GM23338 (cell line): ENCODE measurements around the gene MARCHF5. TPM values are rescaled to one million over a fixed set of nuclear protein-coding genes. Genes with fewer than 3 reads are reported as not detected.
"Not testable (repeated sequence)": the region's sequence is repeated elsewhere in the genome, so short reads cannot be mapped to it uniquely, and the experiment has no call there.

ENCODE experiments used
- ATAC-seq: fragments of 200-7000 bp; cut with Tn5 transposase; 3 replicates; pipeline ENCODE4 v1.9.1; 2020
- DNase-seq: peaks from one replicate; pipeline ENCODE4 v3.0.0-alpha.2; 2015; ENCODE audit warnings: low spot score
- H2AFZ ChIP-seq: fragments of 200-600 bp; sonication (generic); 2 replicates; pipeline ENCODE4 v1.8.0; 2016; ENCODE audit warnings: antibody characterized with exemption, mild to moderate bottlenecking, moderate library complexity
- H3F3A ChIP-seq: fragments of 200-600 bp; sonication (generic); replicated peaks from 2 replicates; pipeline ENCODE4 v1.8.0; 2017; ENCODE audit warnings: antibody characterized with exemption, mixed run types, low read depth
- H3K27ac ChIP-seq: fragments of 200-600 bp; sonication (generic); 2 replicates; pipeline ENCODE4 v1.6.1; 2016; ENCODE audit warnings: low read depth
- H3K27me3 ChIP-seq: fragments of 200-600 bp; sonication (generic); 2 replicates; pipeline ENCODE4 v1.8.0; 2016; ENCODE audit warnings: mild to moderate bottlenecking, mixed run types, moderate library complexity; ENCODE audit not compliant: insufficient read depth
- H3K36me3 ChIP-seq: fragments of 200-600 bp; sonication (generic); 2 replicates; pipeline ENCODE4 v1.8.0; 2016; ENCODE audit warnings: mild to moderate bottlenecking; ENCODE audit not compliant: insufficient read depth
- H3K4me1 ChIP-seq: fragments of 200-600 bp; sonication (generic); 2 replicates; pipeline ENCODE4 v1.8.0; 2016; ENCODE audit warnings: mild to moderate bottlenecking, moderate library complexity; ENCODE audit not compliant: insufficient read depth
- H3K4me2 ChIP-seq: fragments of 200-600 bp; sonication (generic); 2 replicates; pipeline ENCODE4 v1.7.1; 2017; ENCODE audit warnings: mixed run types
- H3K4me3 ChIP-seq: fragments of 200-600 bp; sonication (generic); 2 replicates; pipeline ENCODE4 v1.6.1; 2016; ENCODE audit warnings: mixed run types
- H3K79me2 ChIP-seq: fragments of 200-600 bp; sonication (generic); replicated peaks from 2 replicates; pipeline ENCODE4 v1.8.0; 2017; ENCODE audit warnings: mild to moderate bottlenecking; ENCODE audit not compliant: insufficient read depth
- H3K9me2 ChIP-seq: fragments of 200-600 bp; sonication (generic); 2 replicates; pipeline ENCODE4 v1.8.0; 2017; ENCODE audit not compliant: insufficient read depth
- H4K20me1 ChIP-seq: fragments of 200-600 bp; sonication (generic); replicated peaks from 2 replicates; pipeline ENCODE4 v1.8.0; 2017; ENCODE audit warnings: mild to moderate bottlenecking; ENCODE audit not compliant: insufficient read depth
- H3K27ac Mint-ChIP-seq: 2 replicates; pipeline ENCODE4 v1.8.0; 2020; ENCODE audit warnings: inconsistent platforms, mild to moderate bottlenecking, moderate library complexity, mixed read lengths
- H3K27me3 Mint-ChIP-seq: 3 replicates; pipeline ENCODE4 v1.8.0; 2022; ENCODE audit warnings: low read depth, mild to moderate bottlenecking, moderate library complexity, mixed read lengths, inconsistent platforms; ENCODE audit not compliant: insufficient read depth, poor library complexity
- H3K36me3 Mint-ChIP-seq: 3 replicates; pipeline ENCODE4 v1.8.0; 2021; ENCODE audit warnings: low read depth, mild to moderate bottlenecking, inconsistent platforms, moderate library complexity, mixed read lengths
- H3K4me1 Mint-ChIP-seq: 3 replicates; pipeline ENCODE4 v1.8.0; 2020; ENCODE audit warnings: mild to moderate bottlenecking, inconsistent platforms, mixed read lengths
- H3K4me3 Mint-ChIP-seq: 3 replicates; pipeline ENCODE4 v1.8.0; 2021; ENCODE audit warnings: moderate library complexity, mild to moderate bottlenecking, inconsistent platforms, mixed read lengths
- H3K9me3 Mint-ChIP-seq: 3 replicates; pipeline ENCODE4 v1.8.0; 2020; ENCODE audit warnings: moderate library complexity, mild to moderate bottlenecking, inconsistent platforms, mixed read lengths
- EZH2 ChIP-seq: fragments of 200-600 bp; sonication (generic); IDR thresholded peaks from one replicate; pipeline ENCODE4 v1.8.0; 2017; ENCODE audit warnings: antibody characterized with exemption, mild to moderate bottlenecking, low read depth; ENCODE audit not compliant: unreplicated experiment
- JUNB ChIP-seq: IDR thresholded peaks from one replicate; pipeline ENCODE4 v1.6.1; 2016; ENCODE audit warnings: antibody characterized with exemption; ENCODE audit not compliant: unreplicated experiment
- NANOG ChIP-seq: IDR thresholded peaks from 2 replicates; pipeline ENCODE4 v1.6.1; 2016; ENCODE audit warnings: antibody characterized with exemption, borderline replicate concordance
- STAT1 ChIP-seq: IDR thresholded peaks from one replicate; pipeline ENCODE4 v1.6.1; 2016; ENCODE audit warnings: antibody characterized with exemption; ENCODE audit not compliant: unreplicated experiment
- ZNF462 ChIP-seq: fragments of 250-450 bp; sonication (Bioruptor Pico); IDR thresholded peaks from 2 replicates; pipeline ENCODE4 v1.5.0; 2020; ENCODE audit warnings: mild to moderate bottlenecking, moderate library complexity
- polyA plus RNA-seq: library from polyadenylated mRNA; unstranded; fragments of >200 nt; fragmentation: Nextera tagmentation; extraction: Ambion mirVana; gene quantifications from 2 replicates; pipeline ENCODE4 v1.2.1, GENCODE V29; 2016
- total RNA-seq: library from RNA; depleted of rRNA; stranded (reverse); fragments of >200 nt; shearing (Covaris generic); gene quantifications from 2 replicates; pipeline ENCODE4 v1.2.3, GENCODE V29; 2014

The MARCHF5 gene
- total and polyA plus RNA-seq, 2 experiments from 2014 or later = 12.9 to 14.2 TPM

GRCh38 chr10:92345575-92345974, 54.6 kb downstream of the MARCHF5 start:
- not testable (repeated sequence) for H3K27me3 Mint-ChIP-seq, ATAC-seq, H3K27me3 ChIP-seq, H3K9me3 Mint-ChIP-seq, H3K4me1 ChIP-seq, H3K4me3 Mint-ChIP-seq, H2AFZ ChIP-seq, H4K20me1 ChIP-seq, H3K79me2 ChIP-seq, H3K4me3 ChIP-seq, H3K4me2 ChIP-seq, H3K4me1 Mint-ChIP-seq, DNase-seq, H3K9me2 ChIP-seq, H3K27ac Mint-ChIP-seq, H3F3A ChIP-seq, H3K27ac ChIP-seq
- peaks cover 37% of the 10 kb centered on the region for H3K36me3 Mint-ChIP-seq
- H3K36me3 ChIP-seq = peaks cover 14% of the 10 kb centered on the region

GRCh38 chr10:92347035-92347676, 56.2 kb downstream of the MARCHF5 start:
- H3K4me2 ChIP-seq, H3K27ac Mint-ChIP-seq, H3K4me1 Mint-ChIP-seq, ATAC-seq, H3F3A ChIP-seq, H3K9me2 ChIP-seq, H2AFZ ChIP-seq, H3K27me3 Mint-ChIP-seq, H4K20me1 ChIP-seq, H3K4me1 ChIP-seq, H3K4me3 Mint-ChIP-seq, H3K9me3 Mint-ChIP-seq, H3K79me2 ChIP-seq, DNase-seq, H3K4me3 ChIP-seq, H3K27me3 ChIP-seq: not testable (repeated sequence)
- H3K36me3 Mint-ChIP-seq = peaks cover 34% of the 10 kb centered on the region
- Histone ChIP-seq H3K36me3 (peaks cover 14% of the 10 kb centered on the region), H3K27ac (0 out of 2 replicates have a peak overlapping the region, but pooled peaks have one; percentile 14)

GRCh38 chr10:92350411-92350810, 59.4 kb downstream of the MARCHF5 start:
- Mint-ChIP-seq H3K4me3 (no peak overlapping the region), H3K27me3 (peaks cover 5% of the 10 kb centered on the region), H3K4me1 (peaks cover 26% of the 10 kb centered on the region), H3K27ac (peak overlapping the region; percentile 37; the same call in 1 of the 2 replicates), H3K36me3 (peaks cover 32% of the 10 kb centered on the region), H3K9me3 (no peaks in the 10 kb centered on the region)
- DNase-seq (no peak), ATAC-seq (no peak)
- Histone ChIP-seq H3K4me3 (no peak overlapping the region), H3K36me3 (peaks cover 10% of the 10 kb centered on the region), H3K27me3 (no peaks in the 10 kb centered on the region), H2AFZ (no peak overlapping the region), H3K9me2 (no peaks in the 10 kb centered on the region), H3K4me2 (no peak overlapping the region), H4K20me1 (no peaks in the 10 kb centered on the region), H3K4me1 (peaks cover 27% of the 10 kb centered on the region), H3F3A (no peaks in the 10 kb centered on the region), H3K79me2 (no peaks in the 10 kb centered on the region), H3K27ac (no peak overlapping the region)
- TF ChIP-seq ZNF462 (CRISPR knock-in tag) (no peak), NANOG (no peak), EZH2 (no peak), JUNB (no peak), STAT1 (no peak)
